ENCODE results near the gene VSTM2B. TPM values are rescaled to one million over a fixed set of nuclear protein-coding genes. Genes with fewer than 3 reads are reported as not detected.

VSTM2B gene
- total RNA-seq, 4 donors from 2014 or later: not detected

- TF ChIP-seq POLR2A (IDR thresholded peaks at IDR 0.05): no peak
- TF ChIP-seq CTCF (IDR thresholded peaks at IDR 0.05): no peak
- intact Hi-C loops (cut with DNase I; ENCODE audit: low total_unique reads): no loop called here
Observed at GRCh38 chr19:29479941-29480340, 45.9 kb upstream of the VSTM2B start.

GRCh38 chr19:29480507-29480906 is 45.3 kb upstream of the VSTM2B start:
- H3K27me3 ChIP-seq: no peaks in the 10 kb centered on the region
- no peaks in the 10 kb centered on the region for H3K9me3 ChIP-seq
- H3K4me1 ChIP-seq: no peaks in the 10 kb centered on the region
- intact Hi-C loops (cut with DNase I; ENCODE audit: low total_unique reads): no loop called here
- H3K36me3 ChIP-seq: no peaks in the 10 kb centered on the region
- no peak for TF ChIP-seq CTCF (IDR thresholded peaks at IDR 0.05)
- TF ChIP-seq POLR2A (IDR thresholded peaks at IDR 0.05): no peak
- no peak overlapping the region for H3K4me3 ChIP-seq
- no peak for DNase-seq
- H3K27ac ChIP-seq: no peak overlapping the region

More at GRCh38 chr19:29479941-29480340, 45.9 kb upstream of the VSTM2B start:
- Histone ChIP-seq H3K27me3 (no peaks in the 10 kb centered on the region), H3K4me3 (no peak overlapping the region), H3K4me1 (no peaks in the 10 kb centered on the region), H3K36me3 (no peaks in the 10 kb centered on the region), H3K27ac (no peak overlapping the region), H3K9me3 (no peaks in the 10 kb centered on the region)
- DNase-seq: no peak

GRCh38 chr19:29482855-29483640 is 42.7 kb upstream of the VSTM2B start:
- Histone ChIP-seq H3K4me3 (no peak overlapping the region), H3K36me3 (no peaks in the 10 kb centered on the region), H3K27me3 (no peaks in the 10 kb centered on the region), H3K27ac (no peak overlapping the region), H3K9me3 (no peaks in the 10 kb centered on the region), H3K4me1 (no peaks in the 10 kb centered on the region)
- DNase-seq: no peak
- TF ChIP-seq POLR2A (IDR thresholded peaks at IDR 0.05) (no peak), CTCF (IDR thresholded peaks at IDR 0.05) (no peak)
- intact Hi-C loops (cut with DNase I; ENCODE audit: low total_unique reads): no loop called here

- H3K9me3 ChIP-seq: no peaks in the 10 kb centered on the region
- intact Hi-C loops (cut with DNase I; ENCODE audit: low total_unique reads): no loop called here
- DNase-seq: no peak
- H3K36me3 ChIP-seq: no peaks in the 10 kb centered on the region
- no peak overlapping the region for H3K4me3 ChIP-seq
- H3K27ac ChIP-seq: no peak overlapping the region
- TF ChIP-seq CTCF (IDR thresholded peaks at IDR 0.05): no peak
- no peak for TF ChIP-seq POLR2A (IDR thresholded peaks at IDR 0.05)
- no peaks in the 10 kb centered on the region for H3K27me3 ChIP-seq
- no peaks in the 10 kb centered on the region for H3K4me1 ChIP-seq
Observed at GRCh38 chr19:29483641-29483920, 42.2 kb upstream of the VSTM2B start.

GRCh38 chr19:29483944-29484581 is 41.7 kb upstream of the VSTM2B start:
- intact Hi-C loops (cut with DNase I; ENCODE audit: low total_unique reads): no loop called here
- no peak overlapping the region for H3K4me3 ChIP-seq
- no peaks in the 10 kb centered on the region for H3K9me3 ChIP-seq
- DNase-seq: no peak
- H3K36me3 ChIP-seq: no peaks in the 10 kb centered on the region
- no peaks in the 10 kb centered on the region for H3K4me1 ChIP-seq
- H3K27ac ChIP-seq: no peak overlapping the region
- TF ChIP-seq CTCF (IDR thresholded peaks at IDR 0.05) (no peak), POLR2A (IDR thresholded peaks at IDR 0.05) (no peak)
- no peaks in the 10 kb centered on the region for H3K27me3 ChIP-seq

Data from uterus (tissue), 4 donors.